ENCODE results near the gene IGSF8. TPM values are rescaled to one million over a fixed set of nuclear protein-coding genes. Genes with fewer than 3 reads are reported as not detected.
"Not testable (repeated sequence)": the region's sequence is repeated elsewhere in the genome, so short reads cannot be mapped to it uniquely, and the experiment has no call there.

Gene IGSF8
- total RNA-seq, 2 donors from 2014 or later = 23.8 to 30.8 TPM

- no peak overlapping the region for H3K27ac Mint-ChIP-seq
- H3K36me3 Mint-ChIP-seq (ENCODE audit: low read depth) = no peaks in the 10 kb centered on the region
- no peaks in the 10 kb centered on the region for H3K9me3 Mint-ChIP-seq
- H3K27me3 Mint-ChIP-seq = peaks cover 26% of the 10 kb centered on the region
- no peak overlapping the region for H3K4me3 Mint-ChIP-seq
- no peak for ATAC-seq (replicated peaks)
- H3K4me1 Mint-ChIP-seq = no peaks in the 10 kb centered on the region
Measured at GRCh38 chr1:160118928-160119327, 20.5 kb upstream of the IGSF8 start.

GRCh38 chr1:160117709-160118183 lies 19.3 kb upstream of the IGSF8 start:
- H3K27me3 Mint-ChIP-seq = peaks cover 29% of the 10 kb centered on the region
- H3K4me3 Mint-ChIP-seq = no peak overlapping the region
- H3K4me1 Mint-ChIP-seq = no peaks in the 10 kb centered on the region
- H3K27ac Mint-ChIP-seq = no peak overlapping the region
- no peak for ATAC-seq (replicated peaks)
- no peaks in the 10 kb centered on the region for H3K36me3 Mint-ChIP-seq (ENCODE audit: low read depth)
- no peaks in the 10 kb centered on the region for H3K9me3 Mint-ChIP-seq

- Mint-ChIP-seq H3K4me3 (no peak overlapping the region), H3K27me3 (peaks cover 29% of the 10 kb centered on the region), H3K4me1 (no peaks in the 10 kb centered on the region)
Measured at GRCh38 chr1:160117300-160117699, 18.9 kb upstream of the IGSF8 start.

GRCh38 chr1:160116283-160117147 lies 18.1 kb upstream of the IGSF8 start:
- no peaks in the 10 kb centered on the region for H3K4me1 Mint-ChIP-seq
- H3K9me3 Mint-ChIP-seq = no peaks in the 10 kb centered on the region
- H3K27me3 Mint-ChIP-seq = peaks cover 29% of the 10 kb centered on the region
- no peak overlapping the region for H3K4me3 Mint-ChIP-seq
- no peak overlapping the region for H3K27ac Mint-ChIP-seq
- no peaks in the 10 kb centered on the region for H3K36me3 Mint-ChIP-seq (ENCODE audit: low read depth)
- no peak for ATAC-seq (replicated peaks)

More at GRCh38 chr1:160117300-160117699, 18.9 kb upstream of the IGSF8 start:
- no peak overlapping the region for H3K27ac Mint-ChIP-seq
- no peaks in the 10 kb centered on the region for H3K36me3 Mint-ChIP-seq (ENCODE audit: low read depth)
- ATAC-seq (replicated peaks) = no peak
- H3K9me3 Mint-ChIP-seq = no peaks in the 10 kb centered on the region

GRCh38 chr1:160115545-160116282 lies 17.3 kb upstream of the IGSF8 start, which contains the start of gene ATP1A2:
TSS of gene ATP1A2 (plus strand) at chr1:160115759. CDS start at chr1:160115862, 103 bp downstream.
- H3K9me3 Mint-ChIP-seq = no peaks in the 10 kb centered on the region
- no peak for ATAC-seq (replicated peaks)
- H3K27ac Mint-ChIP-seq = no peak within 1 kb of the TSS
- H3K36me3 Mint-ChIP-seq (ENCODE audit: low read depth) = no peaks in the 10 kb centered on the region
- no peak within 1 kb of the TSS for H3K4me3 Mint-ChIP-seq
- peaks cover 29% of the 10 kb centered on the region for H3K27me3 Mint-ChIP-seq
- H3K4me1 Mint-ChIP-seq = no peaks in the 10 kb centered on the region

GRCh38 chr1:160114085-160114484 lies 15.7 kb upstream of the IGSF8 start:
- Mint-ChIP-seq H3K9me3 (no peaks in the 10 kb centered on the region), H3K4me1 (peaks cover under 1% of the 10 kb centered on the region), H3K4me3 (no peak overlapping the region), H3K27ac (no peak overlapping the region), H3K27me3 (peaks cover 25% of the 10 kb centered on the region), H3K36me3 (ENCODE audit: low read depth) (no peaks in the 10 kb centered on the region)
- no peak for ATAC-seq (replicated peaks)

- no peak overlapping the region for H3K4me3 Mint-ChIP-seq
- no peak for ATAC-seq (replicated peaks)
- H3K27ac Mint-ChIP-seq = no peak overlapping the region
- H3K27me3 Mint-ChIP-seq = peaks cover 25% of the 10 kb centered on the region
- peaks cover 5% of the 10 kb centered on the region for H3K4me1 Mint-ChIP-seq
- no peaks in the 10 kb centered on the region for H3K9me3 Mint-ChIP-seq
- H3K36me3 Mint-ChIP-seq (ENCODE audit: low read depth) = no peaks in the 10 kb centered on the region
Measured at GRCh38 chr1:160113407-160113806, 15.0 kb upstream of the IGSF8 start.

- no peaks in the 10 kb centered on the region for H3K36me3 Mint-ChIP-seq (ENCODE audit: low read depth)
- H3K9me3 Mint-ChIP-seq = no peaks in the 10 kb centered on the region
- no peak overlapping the region for H3K27ac Mint-ChIP-seq
- peaks cover 22% of the 10 kb centered on the region for H3K27me3 Mint-ChIP-seq
- ATAC-seq (replicated peaks) = no peak
- no peak overlapping the region for H3K4me3 Mint-ChIP-seq
- H3K4me1 Mint-ChIP-seq = peaks cover 5% of the 10 kb centered on the region
Measured at GRCh38 chr1:160112357-160112756, 13.9 kb upstream of the IGSF8 start.

- peaks cover 15% of the 10 kb centered on the region for H3K27me3 Mint-ChIP-seq
Measured at GRCh38 chr1:160111462-160111861, 13.0 kb upstream of the IGSF8 start.

GRCh38 chr1:160109686-160110085 lies 11.3 kb upstream of the IGSF8 start:
- Mint-ChIP-seq H3K36me3 (ENCODE audit: low read depth) (no peaks in the 10 kb centered on the region), H3K27ac (peak overlapping the region; percentile 21), H3K4me3 (no peak overlapping the region), H3K27me3 (peaks cover 5% of the 10 kb centered on the region), H3K9me3 (no peaks in the 10 kb centered on the region), H3K4me1 (peaks cover 5% of the 10 kb centered on the region)
- ATAC-seq (replicated peaks) = no peak

More at GRCh38 chr1:160111462-160111861, 13.0 kb upstream of the IGSF8 start:
- H3K36me3 Mint-ChIP-seq (ENCODE audit: low read depth); H3K4me1 Mint-ChIP-seq; H3K27ac Mint-ChIP-seq; H3K9me3 Mint-ChIP-seq; ATAC-seq (replicated peaks); H3K4me3 Mint-ChIP-seq: not testable (repeated sequence)

GRCh38 chr1:160108888-160109662 lies 10.7 kb upstream of the IGSF8 start:
- Mint-ChIP-seq H3K4me3 (no peak overlapping the region), H3K27ac (peak overlapping the region; percentile 21), H3K36me3 (ENCODE audit: low read depth) (no peaks in the 10 kb centered on the region), H3K27me3 (peaks cover 3% of the 10 kb centered on the region), H3K9me3 (no peaks in the 10 kb centered on the region), H3K4me1 (peaks cover 5% of the 10 kb centered on the region)
- no peak for ATAC-seq (replicated peaks)

GRCh38 chr1:160107512-160107911 lies 9.1 kb upstream of the IGSF8 start:
- Mint-ChIP-seq H3K4me1 (peaks cover 5% of the 10 kb centered on the region), H3K4me3 (no peak overlapping the region), H3K9me3 (no peaks in the 10 kb centered on the region), H3K27me3 (no peaks in the 10 kb centered on the region), H3K27ac (no peak overlapping the region), H3K36me3 (ENCODE audit: low read depth) (no peaks in the 10 kb centered on the region)
- ATAC-seq (replicated peaks) = no peak

- Mint-ChIP-seq H3K27me3 (no peaks in the 10 kb centered on the region), H3K9me3 (no peaks in the 10 kb centered on the region), H3K4me3 (no peak overlapping the region), H3K27ac (no peak overlapping the region), H3K36me3 (ENCODE audit: low read depth) (no peaks in the 10 kb centered on the region), H3K4me1 (peaks cover 12% of the 10 kb centered on the region)
- ATAC-seq (replicated peaks) = no peak
Measured at GRCh38 chr1:160105155-160105554, 6.7 kb upstream of the IGSF8 start.

GRCh38 chr1:160104486-160104885 lies 6.1 kb upstream of the IGSF8 start:
- Mint-ChIP-seq H3K4me3 (no peak overlapping the region), H3K9me3 (no peaks in the 10 kb centered on the region)
- no peak for ATAC-seq (replicated peaks)

More at GRCh38 chr1:160104486-160104885, 6.1 kb upstream of the IGSF8 start:
- Mint-ChIP-seq H3K27me3 (no peaks in the 10 kb centered on the region), H3K36me3 (ENCODE audit: low read depth) (no peaks in the 10 kb centered on the region), H3K27ac (peak overlapping the region; percentile 3), H3K4me1 (peaks cover 12% of the 10 kb centered on the region)
